Skeletal muscle satellite cell (primary cell): ENCODE data around the gene DZIP1L.
"Not testable (repeated sequence)": the region's sequence is repeated elsewhere in the genome, so short reads cannot be mapped to it uniquely, and the experiment has no call there.

Experiments used
- H3K27me3 ChIP-seq: 2 replicates; pipeline ENCODE4 v1.7.0; 2013; ENCODE audit warnings: low read length; ENCODE audit not compliant: control insufficient read depth, insufficient read depth
- H3K36me3 ChIP-seq: 2 replicates; pipeline ENCODE4 v1.7.0; 2013; ENCODE audit warnings: mild to moderate bottlenecking, control low read depth, low read length; ENCODE audit not compliant: insufficient read depth
- H3K4me1 ChIP-seq: 2 replicates; pipeline ENCODE4 v1.7.0; 2013; ENCODE audit warnings: low read length; ENCODE audit not compliant: control insufficient read depth, insufficient read depth
- H3K4me2 ChIP-seq: 2 replicates; pipeline ENCODE4 v1.7.0; 2013; ENCODE audit warnings: mild to moderate bottlenecking, low read length
- H3K4me3 ChIP-seq: 2 replicates; pipeline ENCODE4 v1.7.0; 2013; ENCODE audit warnings: low read length
- H3K9ac ChIP-seq: 2 replicates; pipeline ENCODE4 v1.7.0; 2013; ENCODE audit warnings: mild to moderate bottlenecking, low read depth, low read length, moderate library complexity
- H3K9me3 ChIP-seq: replicated peaks from 2 replicates; pipeline ENCODE4 v1.7.0; 2013; ENCODE audit warnings: mild to moderate bottlenecking, control low read depth, low read length

The DZIP1L gene

DNA sequence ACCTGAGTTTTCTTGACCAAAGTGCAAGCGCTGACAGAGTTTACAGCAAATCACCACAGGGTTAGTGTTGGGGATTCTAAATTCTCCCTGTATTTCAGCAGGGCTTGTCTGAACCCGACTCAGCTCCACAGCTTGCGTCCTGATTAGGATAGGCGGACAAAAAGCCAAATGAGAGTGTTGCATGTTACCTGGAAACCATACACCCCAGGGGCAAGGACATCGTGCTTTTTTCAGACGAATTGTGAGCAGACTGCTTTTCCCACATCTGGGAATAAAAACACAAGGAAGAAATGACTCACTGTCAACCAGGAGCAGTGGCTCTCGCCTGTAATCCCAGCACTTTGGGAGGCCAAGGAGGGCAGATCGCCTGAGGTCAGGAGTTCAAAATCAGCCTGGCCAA is 3.0 kb downstream of the DZIP1L start:
- Histone ChIP-seq H3K27me3 (no peaks in the 10 kb centered on the region), H3K9me3 (no peaks in the 10 kb centered on the region), H3K4me2 (no peak overlapping the region), H3K4me1 (peaks cover 19% of the 10 kb centered on the region), H3K9ac (no peak overlapping the region), H3K36me3 (peaks cover 14% of the 10 kb centered on the region), H3K4me3 (no peak overlapping the region)

DNA sequence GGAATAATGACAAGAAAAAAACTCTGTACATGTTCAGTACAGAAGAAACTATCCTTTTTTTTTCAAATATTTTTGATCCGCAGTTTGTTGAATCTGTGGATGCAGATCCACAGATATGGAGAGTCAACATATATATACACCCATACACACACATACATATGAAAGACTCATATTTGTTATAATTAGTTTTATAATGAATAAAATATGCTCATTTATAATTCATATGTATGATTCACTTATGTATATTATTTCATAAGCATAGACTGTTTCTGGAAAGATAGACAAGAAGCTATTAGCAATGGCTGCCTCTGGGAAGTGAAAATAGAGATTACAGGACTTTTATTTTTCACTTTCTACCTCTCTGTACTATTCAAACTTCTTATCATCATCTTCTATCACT is 9.8 kb downstream of the DZIP1L start:
- Histone ChIP-seq H3K9ac (no peak overlapping the region), H3K27me3 (no peaks in the 10 kb centered on the region), H3K4me1 (no peaks in the 10 kb centered on the region), H3K36me3 (peaks cover 32% of the 10 kb centered on the region), H3K9me3 (no peaks in the 10 kb centered on the region), H3K4me2 (no peak overlapping the region), H3K4me3 (no peak overlapping the region)

DNA sequence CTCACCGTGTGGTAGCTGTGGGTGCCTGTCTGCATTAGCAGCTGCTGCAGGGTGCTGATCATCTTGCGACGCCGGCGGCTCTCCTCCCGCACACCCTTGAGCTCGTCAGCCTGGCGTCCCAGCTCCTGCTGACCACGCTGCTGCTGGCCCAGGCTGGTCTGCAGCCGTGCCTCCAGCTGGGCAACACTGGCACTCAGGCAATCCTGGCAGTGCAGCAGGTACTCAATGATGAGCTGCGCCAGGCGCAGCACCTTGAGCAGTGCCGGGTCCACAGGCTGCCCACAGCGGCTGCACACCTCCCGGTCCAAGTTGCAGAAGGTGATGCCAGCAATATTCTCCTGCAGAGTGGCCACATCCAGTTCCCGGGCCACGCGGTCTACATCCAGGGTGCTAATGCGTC is 11.9 kb downstream of the DZIP1L start:
- no peak overlapping the region for H3K4me2 ChIP-seq
- H3K4me3 ChIP-seq: no peak overlapping the region
- no peak overlapping the region for H3K9ac ChIP-seq
- no peaks in the 10 kb centered on the region for H3K4me1 ChIP-seq
- no peaks in the 10 kb centered on the region for H3K27me3 ChIP-seq
- peaks cover 37% of the 10 kb centered on the region for H3K36me3 ChIP-seq
- H3K9me3 ChIP-seq: no peaks in the 10 kb centered on the region

DNA sequence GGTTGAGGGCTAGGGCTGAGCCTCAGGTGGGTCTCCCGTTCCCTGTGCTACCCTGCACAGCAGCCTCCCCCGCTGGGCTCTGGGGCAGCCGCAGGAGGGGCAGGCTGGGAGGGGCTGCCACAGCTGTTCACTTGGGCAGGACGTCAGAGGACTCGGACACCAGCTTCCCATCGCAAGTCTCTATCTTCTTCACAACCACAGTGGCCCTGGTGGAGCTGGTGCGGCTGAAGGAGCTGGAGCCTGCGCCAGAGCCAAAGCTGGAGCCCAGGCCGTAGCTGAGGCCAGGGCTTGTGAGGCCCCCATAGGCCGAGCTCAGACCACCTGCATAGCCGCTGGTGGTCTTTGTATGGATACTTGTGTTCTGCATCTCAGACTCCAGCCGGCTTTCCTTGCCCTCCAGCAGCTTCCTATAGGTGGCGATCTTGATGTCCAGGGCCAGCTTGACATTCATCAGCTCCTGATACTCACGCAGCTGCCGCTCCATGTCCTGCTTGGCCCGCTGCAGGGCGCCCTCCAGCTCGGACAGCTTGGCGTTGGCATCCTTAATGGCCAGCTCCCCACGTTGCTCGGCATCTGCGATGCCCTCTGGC is 14.0 kb downstream of the DZIP1L start:
- H3K27me3 ChIP-seq, H3K9ac ChIP-seq, H3K4me2 ChIP-seq, H3K9me3 ChIP-seq, H3K4me3 ChIP-seq, H3K4me1 ChIP-seq: not testable (repeated sequence)
- peaks cover 34% of the 10 kb centered on the region for H3K36me3 ChIP-seq

DNA sequence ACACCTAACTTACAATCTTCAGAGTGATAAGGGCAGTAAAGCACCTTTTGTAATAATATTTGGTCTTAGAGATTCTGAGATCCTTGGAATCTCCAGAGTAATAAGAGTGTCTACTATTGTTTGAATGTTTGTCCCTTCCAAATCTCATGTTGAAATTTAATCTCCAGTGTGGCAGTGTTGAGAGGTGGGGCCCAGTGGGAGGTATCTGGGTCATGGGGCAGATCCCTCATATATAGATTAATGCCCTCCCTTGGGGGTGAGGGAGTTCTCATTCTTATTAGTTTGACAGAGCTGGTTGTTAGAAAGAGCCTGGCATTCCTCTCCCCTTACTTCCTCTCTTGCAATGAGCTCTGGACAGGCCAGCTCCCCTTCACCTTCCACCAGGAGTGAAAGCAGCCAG is 16.0 kb downstream of the DZIP1L start:
- peaks cover 40% of the 10 kb centered on the region for H3K36me3 ChIP-seq
- no peaks in the 10 kb centered on the region for H3K9me3 ChIP-seq
- no peak overlapping the region for H3K4me2 ChIP-seq
- no peaks in the 10 kb centered on the region for H3K4me1 ChIP-seq
- no peak overlapping the region for H3K9ac ChIP-seq
- H3K4me3 ChIP-seq: no peak overlapping the region
- H3K27me3 ChIP-seq: no peaks in the 10 kb centered on the region

DNA sequence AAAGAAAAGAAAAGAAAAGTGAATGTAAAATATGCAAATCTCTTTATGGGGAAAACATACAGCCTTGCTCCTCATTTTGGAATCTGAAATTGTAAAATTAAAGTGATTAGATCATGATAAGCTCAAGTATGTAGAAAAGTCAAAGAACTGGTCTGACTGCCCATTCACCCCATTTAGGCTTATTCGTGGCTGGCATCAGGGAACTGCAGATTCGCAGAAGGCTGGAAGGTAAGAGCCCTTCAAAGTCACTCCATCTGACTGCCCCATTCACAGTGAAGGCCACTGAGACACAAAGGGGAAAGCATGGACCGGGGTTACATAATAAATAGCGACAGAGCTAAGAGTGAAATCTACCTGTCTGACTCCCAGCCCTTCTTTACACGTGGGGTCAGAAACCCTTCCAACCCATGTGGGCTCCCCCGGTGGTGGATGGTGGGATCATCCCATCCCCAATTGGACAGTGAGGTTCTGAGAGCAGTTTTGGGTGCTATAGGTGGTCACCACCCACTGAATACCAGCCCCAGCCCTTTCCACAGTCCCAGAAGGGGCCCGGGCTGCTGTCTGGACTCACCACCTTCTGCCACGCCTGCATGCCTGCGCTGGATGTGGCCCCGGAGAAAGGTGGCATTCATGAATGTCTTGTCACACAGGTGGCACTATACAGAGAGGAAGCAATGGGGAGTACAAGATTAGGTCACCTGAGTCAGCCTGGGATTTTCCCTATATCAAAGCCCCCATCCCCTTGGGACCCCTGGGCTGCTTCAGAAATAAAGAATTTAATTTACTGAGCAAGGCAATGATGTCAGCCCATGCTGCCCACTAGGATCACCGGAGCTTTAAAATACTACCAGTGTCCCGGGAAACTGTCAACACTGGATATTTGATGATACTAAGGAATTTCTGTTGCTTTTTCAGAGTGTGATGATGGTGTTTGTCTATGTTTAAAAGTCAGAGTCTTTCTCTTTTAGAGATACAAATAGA is 17.9 kb downstream of the DZIP1L start:
- Histone ChIP-seq H3K36me3 (peaks cover 43% of the 10 kb centered on the region), H3K27me3 (no peaks in the 10 kb centered on the region), H3K4me1 (no peaks in the 10 kb centered on the region), H3K9me3 (no peaks in the 10 kb centered on the region), H3K9ac (no peak overlapping the region), H3K4me2 (no peak overlapping the region), H3K4me3 (no peak overlapping the region)

DNA sequence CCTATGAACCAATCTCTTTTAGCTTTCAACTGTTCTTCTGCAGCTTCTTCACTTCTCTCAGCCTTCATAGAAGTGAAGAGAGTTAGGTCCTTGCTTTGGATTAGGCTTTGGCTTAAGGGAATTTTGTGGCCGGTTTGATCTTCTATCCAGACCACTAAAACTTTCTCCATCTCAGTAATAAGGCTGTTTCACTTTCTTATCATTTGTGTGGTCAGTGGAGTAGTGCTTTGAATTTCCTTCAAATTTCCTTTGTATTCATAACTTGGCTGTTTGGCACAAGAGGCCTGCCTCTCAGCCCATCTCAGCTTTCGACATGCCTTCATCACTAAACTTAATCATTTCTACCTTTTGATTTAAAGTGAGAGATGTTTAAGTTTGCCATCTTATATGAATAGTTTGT is 21.7 kb downstream of the DZIP1L start:
- Histone ChIP-seq H3K4me1 (peaks cover 7% of the 10 kb centered on the region), H3K4me2 (no peak overlapping the region), H3K4me3 (no peak overlapping the region), H3K36me3 (peaks cover 30% of the 10 kb centered on the region), H3K27me3 (no peaks in the 10 kb centered on the region), H3K9me3 (no peaks in the 10 kb centered on the region), H3K9ac (no peak overlapping the region)

DNA sequence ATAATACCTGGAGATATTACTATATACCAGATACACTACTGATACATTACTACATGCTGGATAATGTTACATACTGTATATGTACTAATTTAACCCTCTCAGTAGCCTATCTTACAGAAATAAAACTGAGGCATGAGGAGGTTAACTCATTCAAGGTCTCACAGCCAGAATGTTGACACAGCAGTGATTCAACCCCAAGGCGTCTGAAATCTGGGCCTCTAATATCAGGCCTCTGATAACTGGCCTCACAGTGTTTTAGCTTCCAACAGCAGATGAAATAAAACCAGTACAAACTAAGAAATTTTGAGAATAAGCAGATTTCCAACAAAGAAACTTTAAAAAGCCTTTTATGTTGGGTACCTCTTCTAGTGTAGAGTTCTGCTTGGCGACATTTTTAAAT is 23.4 kb downstream of the DZIP1L start:
- Histone ChIP-seq H3K36me3 (peaks cover 45% of the 10 kb centered on the region), H3K4me1 (peaks cover 7% of the 10 kb centered on the region), H3K9ac (no peak overlapping the region)

DNA sequence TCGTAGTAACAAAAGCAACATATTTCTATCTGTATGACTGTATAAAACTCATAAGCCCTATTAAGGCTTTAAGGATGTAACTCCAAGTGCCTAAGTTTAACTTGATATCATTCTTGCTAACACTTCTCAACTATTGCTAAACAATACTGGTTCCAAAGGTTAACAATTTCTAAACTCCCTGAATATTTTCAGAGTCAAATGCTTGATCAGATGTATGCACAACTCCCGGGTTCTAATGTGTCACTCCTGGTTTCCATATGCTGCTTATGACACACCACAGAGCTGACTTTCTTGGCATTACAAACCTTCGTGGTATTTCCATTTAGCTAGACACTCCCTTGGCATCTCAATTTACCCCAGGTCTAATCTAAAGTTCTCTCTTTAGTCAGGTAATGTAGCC is 26.3 kb downstream of the DZIP1L start:
- no peaks in the 10 kb centered on the region for H3K27me3 ChIP-seq
- no peaks in the 10 kb centered on the region for H3K9me3 ChIP-seq
- H3K9ac ChIP-seq: no peak overlapping the region
- peaks cover 46% of the 10 kb centered on the region for H3K36me3 ChIP-seq
- H3K4me1 ChIP-seq: peaks cover 7% of the 10 kb centered on the region
- no peak overlapping the region for H3K4me3 ChIP-seq
- no peak overlapping the region for H3K4me2 ChIP-seq

More for the DNA sequence above, 23.4 kb downstream of the DZIP1L start:
- Histone ChIP-seq H3K4me3 (no peak overlapping the region), H3K9me3 (no peaks in the 10 kb centered on the region), H3K27me3 (no peaks in the 10 kb centered on the region), H3K4me2 (no peak overlapping the region)

DNA sequence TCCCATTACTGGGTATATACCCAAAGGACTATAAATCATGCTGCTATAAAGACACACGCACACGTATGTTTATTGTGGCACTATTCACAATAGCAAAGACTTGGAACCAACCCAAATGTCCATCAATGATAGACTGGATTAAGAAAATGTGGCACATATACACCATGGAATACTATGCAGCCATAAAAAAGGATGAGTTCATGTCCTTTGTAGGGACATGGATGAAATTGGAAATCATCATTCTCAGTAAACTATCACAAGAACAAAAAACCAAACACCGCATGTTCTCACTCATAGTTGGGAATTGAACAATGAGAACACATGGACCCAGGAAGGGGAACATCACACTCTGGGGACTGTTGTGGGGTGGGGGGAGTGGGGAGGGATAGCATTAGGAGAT is 29.7 kb downstream of the DZIP1L start:
- Histone ChIP-seq H3K36me3 (peaks cover 49% of the 10 kb centered on the region), H3K4me1 (peaks cover 31% of the 10 kb centered on the region)
- not testable (repeated sequence) for H3K4me3 ChIP-seq, H3K9ac ChIP-seq, H3K4me2 ChIP-seq, H3K9me3 ChIP-seq, H3K27me3 ChIP-seq

DNA sequence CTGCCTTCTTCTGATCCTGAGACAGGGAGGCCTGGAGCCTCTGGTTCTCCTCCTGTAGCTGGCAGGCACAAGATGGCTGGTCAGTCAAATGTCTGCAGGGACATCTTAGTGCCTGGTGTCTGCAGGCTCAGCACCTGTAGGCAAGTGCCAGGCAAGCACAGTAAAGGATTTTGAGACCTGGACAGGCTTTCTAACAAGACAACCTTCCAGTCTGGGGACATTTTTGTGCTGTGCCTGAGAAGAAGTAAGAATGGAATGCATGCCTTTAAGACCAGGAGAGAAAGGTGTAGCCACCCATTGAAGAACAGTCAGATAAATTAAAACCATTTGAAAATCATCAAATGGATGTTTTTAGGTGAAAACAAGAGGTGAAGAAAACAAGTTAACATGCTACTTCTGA is 31.2 kb downstream of the DZIP1L start:
- H3K9ac ChIP-seq: no peak overlapping the region
- peaks cover 38% of the 10 kb centered on the region for H3K4me1 ChIP-seq
- H3K27me3 ChIP-seq: no peaks in the 10 kb centered on the region
- no peak overlapping the region for H3K4me3 ChIP-seq
- H3K9me3 ChIP-seq: no peaks in the 10 kb centered on the region
- H3K4me2 ChIP-seq: no peak overlapping the region
- H3K36me3 ChIP-seq: peaks cover 51% of the 10 kb centered on the region

DNA sequence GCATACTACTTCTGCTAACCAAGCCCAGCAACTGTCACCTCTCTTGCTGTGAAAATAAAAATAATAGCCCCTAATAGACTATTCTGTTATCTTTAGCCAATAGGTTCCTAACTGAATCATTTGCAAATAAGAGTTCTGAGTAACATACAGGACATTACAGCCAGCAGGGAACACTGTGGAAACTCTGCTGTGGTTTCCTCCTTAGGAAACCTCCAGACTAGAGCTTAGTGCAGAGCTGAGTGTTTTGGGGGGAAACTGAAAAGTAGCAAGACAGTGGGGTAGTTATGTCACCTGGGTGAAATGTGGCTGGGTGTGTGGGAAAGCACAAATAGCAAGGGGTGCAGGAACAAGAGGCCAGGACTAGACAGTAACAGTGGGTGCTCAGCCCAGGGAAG is 32.4 kb downstream of the DZIP1L start:
- peaks cover 48% of the 10 kb centered on the region for H3K4me1 ChIP-seq
- peak overlapping the region; percentile 52 for H3K4me2 ChIP-seq
- H3K9me3 ChIP-seq: no peaks in the 10 kb centered on the region
- peaks cover 45% of the 10 kb centered on the region for H3K36me3 ChIP-seq
- no peak overlapping the region for H3K4me3 ChIP-seq
- no peaks in the 10 kb centered on the region for H3K27me3 ChIP-seq
- H3K9ac ChIP-seq: no peak overlapping the region
